ENCODE measurements around the gene CALML3.

- TF ChIP-seq CTCF (IDR thresholded peaks at IDR 0.05; ENCODE audit: low read length) (no peak), EZH2 (IDR thresholded peaks at IDR 0.05; ENCODE audit: borderline replicate concordance, low read length) (no peak)
Measured at GRCh38 chr10:5497948-5498730, 26.6 kb upstream of the CALML3 start.

Measured in OCI-LY1 (cell line).